Measurements from ENCODE around the gene C1QTNF1.

The C1QTNF1 gene

GRCh38 chr17:79071161-79071740 lies 47.3 kb downstream of the C1QTNF1 start:
- no peaks in the 10 kb centered on the region for H3K9me2 ChIP-seq (replicated peaks; ENCODE audit: insufficient read depth, low read length)
- no peak overlapping the region for H2AFZ ChIP-seq (ENCODE audit: low read length)
- TF ChIP-seq, protein P1, sequence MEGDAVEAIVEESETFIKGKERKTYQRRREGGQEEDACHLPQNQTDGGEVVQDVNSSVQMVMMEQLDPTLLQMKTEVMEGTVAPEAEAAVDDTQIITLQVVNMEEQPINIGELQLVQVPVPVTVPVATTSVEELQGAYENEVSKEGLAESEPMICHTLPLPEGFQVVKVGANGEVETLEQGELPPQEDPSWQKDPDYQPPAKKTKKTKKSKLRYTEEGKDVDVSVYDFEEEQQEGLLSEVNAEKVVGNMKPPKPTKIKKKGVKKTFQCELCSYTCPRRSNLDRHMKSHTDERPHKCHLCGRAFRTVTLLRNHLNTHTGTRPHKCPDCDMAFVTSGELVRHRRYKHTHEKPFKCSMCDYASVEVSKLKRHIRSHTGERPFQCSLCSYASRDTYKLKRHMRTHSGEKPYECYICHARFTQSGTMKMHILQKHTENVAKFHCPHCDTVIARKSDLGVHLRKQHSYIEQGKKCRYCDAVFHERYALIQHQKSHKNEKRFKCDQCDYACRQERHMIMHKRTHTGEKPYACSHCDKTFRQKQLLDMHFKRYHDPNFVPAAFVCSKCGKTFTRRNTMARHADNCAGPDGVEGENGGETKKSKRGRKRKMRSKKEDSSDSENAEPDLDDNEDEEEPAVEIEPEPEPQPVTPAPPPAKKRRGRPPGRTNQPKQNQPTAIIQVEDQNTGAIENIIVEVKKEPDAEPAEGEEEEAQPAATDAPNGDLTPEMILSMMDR (IDR thresholded peaks at IDR 0.05; ENCODE audit: low read length) = no peak
- TF ChIP-seq EZH2 (optimal IDR thresholded peaks at IDR 0.05; ENCODE audit: low read depth, low read length) (no peak), EZH2phosphoT487 (IDR thresholded peaks at IDR 0.05; ENCODE audit: low read length) (no peak)
- no peaks in the 10 kb centered on the region for H4K20me1 ChIP-seq (ENCODE audit: insufficient read depth, low read length)
- H3K36me3 ChIP-seq (replicated peaks; ENCODE audit: insufficient read depth, low read length) = no peaks in the 10 kb centered on the region
- no peaks in the 10 kb centered on the region for H3K9me3 ChIP-seq (replicated peaks; ENCODE audit: insufficient read depth, low read length)
- no peak for DNase-seq
- no peak overlapping the region for H3K4me3 ChIP-seq (ENCODE audit: low read length)
- no peak overlapping the region for H3K4me2 ChIP-seq (ENCODE audit: low read depth, low read length)
- no peak overlapping the region for H3K27ac ChIP-seq (ENCODE audit: low read length)
- H3K27me3 ChIP-seq (replicated peaks; ENCODE audit: insufficient read depth, low read length) = peaks cover 53% of the 10 kb centered on the region
- H3K4me1 ChIP-seq (ENCODE audit: low read length) = no peaks in the 10 kb centered on the region
- no peak overlapping the region for H3K9ac ChIP-seq (ENCODE audit: low read length)
- no peaks in the 10 kb centered on the region for H3K79me2 ChIP-seq (ENCODE audit: low read length)
- H3F3A ChIP-seq (ENCODE audit: insufficient read depth, low read length) = no peaks in the 10 kb centered on the region

GRCh38 chr17:79072544-79072943 lies 48.6 kb downstream of the C1QTNF1 start:
- Histone ChIP-seq H3F3A (ENCODE audit: insufficient read depth, low read length) (no peaks in the 10 kb centered on the region), H4K20me1 (ENCODE audit: insufficient read depth, low read length) (no peaks in the 10 kb centered on the region), H3K9ac (ENCODE audit: low read length) (no peak overlapping the region), H3K4me3 (ENCODE audit: low read length) (no peak overlapping the region), H3K79me2 (ENCODE audit: low read length) (no peaks in the 10 kb centered on the region), H2AFZ (ENCODE audit: low read length) (no peak overlapping the region), H3K9me2 (replicated peaks; ENCODE audit: insufficient read depth, low read length) (no peaks in the 10 kb centered on the region), H3K36me3 (replicated peaks; ENCODE audit: insufficient read depth, low read length) (no peaks in the 10 kb centered on the region), H3K9me3 (replicated peaks; ENCODE audit: insufficient read depth, low read length) (no peaks in the 10 kb centered on the region), H3K27me3 (replicated peaks; ENCODE audit: insufficient read depth, low read length) (peaks cover 45% of the 10 kb centered on the region), H3K4me2 (ENCODE audit: low read depth, low read length) (no peak overlapping the region), H3K4me1 (ENCODE audit: low read length) (no peaks in the 10 kb centered on the region), H3K27ac (ENCODE audit: low read length) (no peak overlapping the region)
- no peak for TF ChIP-seq EZH2 (optimal IDR thresholded peaks at IDR 0.05; ENCODE audit: low read depth, low read length)
- no peak for TF ChIP-seq EZH2phosphoT487 (IDR thresholded peaks at IDR 0.05; ENCODE audit: low read length)
- TF ChIP-seq, protein P1 (IDR thresholded peaks at IDR 0.05; ENCODE audit: low read length) = no peak
- DNase-seq = no peak

GRCh38 chr17:79073016-79073705 lies 49.2 kb downstream of the C1QTNF1 start:
- DNase-seq = no peak
- no peaks in the 10 kb centered on the region for H3K9me2 ChIP-seq (replicated peaks; ENCODE audit: insufficient read depth, low read length)
- H3K36me3 ChIP-seq (replicated peaks; ENCODE audit: insufficient read depth, low read length) = no peaks in the 10 kb centered on the region
- H3K9ac ChIP-seq (ENCODE audit: low read length) = no peak overlapping the region
- TF ChIP-seq EZH2 (optimal IDR thresholded peaks at IDR 0.05; ENCODE audit: low read depth, low read length) = no peak
- no peak for TF ChIP-seq EZH2phosphoT487 (IDR thresholded peaks at IDR 0.05; ENCODE audit: low read length)
- TF ChIP-seq, protein P1 (IDR thresholded peaks at IDR 0.05; ENCODE audit: low read length) = no peak
- H3K27ac ChIP-seq (ENCODE audit: low read length) = no peak overlapping the region
- peaks cover 41% of the 10 kb centered on the region for H3K27me3 ChIP-seq (replicated peaks; ENCODE audit: insufficient read depth, low read length)
- no peak overlapping the region for H3K4me2 ChIP-seq (ENCODE audit: low read depth, low read length)
- H2AFZ ChIP-seq (ENCODE audit: low read length) = no peak overlapping the region
- H3K79me2 ChIP-seq (ENCODE audit: low read length) = no peaks in the 10 kb centered on the region
- no peaks in the 10 kb centered on the region for H3K9me3 ChIP-seq (replicated peaks; ENCODE audit: insufficient read depth, low read length)
- H3F3A ChIP-seq (ENCODE audit: insufficient read depth, low read length) = no peaks in the 10 kb centered on the region
- H3K4me3 ChIP-seq (ENCODE audit: low read length) = no peak overlapping the region
- no peaks in the 10 kb centered on the region for H4K20me1 ChIP-seq (ENCODE audit: insufficient read depth, low read length)
- H3K4me1 ChIP-seq (ENCODE audit: low read length) = no peaks in the 10 kb centered on the region
